ENCODE measurements around the gene RHEX. TPM values are rescaled to one million over a fixed set of nuclear protein-coding genes. Genes with fewer than 3 reads are reported as not detected.

Gene RHEX
- polyA plus RNA-seq, 3 donors = not detected

DNA sequence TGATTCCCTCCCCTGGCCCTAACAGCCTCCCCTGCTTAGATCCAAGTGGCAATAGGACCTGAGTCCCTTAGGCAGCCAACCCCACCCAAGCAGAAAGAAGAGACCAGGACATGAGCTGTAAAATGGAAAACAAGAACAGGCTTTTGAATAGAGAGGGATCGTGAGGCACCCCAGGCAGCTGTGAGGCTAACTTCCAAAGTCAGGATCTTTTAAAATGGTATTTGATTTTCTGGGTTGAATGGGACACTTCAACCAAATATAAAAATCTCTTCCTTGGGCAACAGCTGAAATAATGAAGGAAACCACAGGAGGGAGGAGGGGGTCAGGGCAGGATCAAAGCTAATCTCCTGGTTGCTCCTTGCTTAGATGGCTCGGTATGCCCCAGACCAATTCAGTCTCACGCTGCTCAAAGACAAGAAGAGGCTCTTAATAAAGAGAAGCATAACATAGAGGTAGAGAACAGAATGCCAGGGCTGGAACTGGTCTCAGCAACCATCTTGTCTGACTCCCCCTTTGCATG lies 92.9 kb downstream of the RHEX start:
- Histone ChIP-seq H3K4me2 (replicated peaks; ENCODE audit: extremely low read depth, low read length, poor library complexity, severe bottlenecking) (no peak overlapping the region), H3K27me3 (ENCODE audit: control insufficient read depth in 2 of 2, insufficient read depth in 2 of 2, low read length in 2 of 2) (no peaks in the 10 kb centered on the region), H3K9ac (ENCODE audit: insufficient read depth, low read length, poor library complexity, severe bottlenecking) (no peak overlapping the region), H3K9me3 (replicated peaks in 1 of 2; ENCODE audit: control insufficient read depth in 1 of 2, insufficient read depth in 1 of 2, low read length in 2 of 2) (no peaks in the 10 kb centered on the region), H3K79me2 (ENCODE audit: insufficient read depth, low read length) (no peaks in the 10 kb centered on the region), H3K36me3 (replicated peaks in 1 of 2; ENCODE audit: control insufficient read depth in 1 of 2, insufficient read depth in 2 of 2, low read length in 2 of 2) (no peaks in the 10 kb centered on the region), H3K27ac (ENCODE audit: low read depth in 1 of 2, low read length in 2 of 2) (no peak overlapping the region), H4K20me1 (ENCODE audit: insufficient read depth, low read length) (no peaks in the 10 kb centered on the region), H2AFZ (ENCODE audit: insufficient read depth, low read depth, low read length, poor library complexity, severe bottlenecking) (no peak overlapping the region), H3K4me1 (ENCODE audit: control insufficient read depth in 1 of 2, insufficient read depth in 2 of 2, low read length in 2 of 2) (no peaks in the 10 kb centered on the region), H3K4me3 (replicated peaks in 1 of 3; ENCODE audit: low read depth in 2 of 3, low read length in 3 of 3) (no peak overlapping the region)
- Mint-ChIP-seq H3K4me1 (no peaks in the 10 kb centered on the region), H3K27me3 (ENCODE audit: low read depth in 3 of 3) (peaks cover 1 to 9% (median 7%) of the 10 kb centered on the region in 3 donors), H3K27ac (no peak overlapping the region), H3K9me3 (no peaks in the 10 kb centered on the region), H3K36me3 (no peaks in the 10 kb centered on the region), H3K4me3 (no peak overlapping the region)
- no peak for DNase-seq
- intact Hi-C loops (cut with micrococcal nuclease) = loop anchor here in 1 of 2 donors (10.0 kb wide), 1 partner anchor 289 kb away; no protein-coding TSS in a partner anchor
- 100% methylated on average over 2 of the region's 3 CpGs for WGBS (ENCODE audit: insufficient coverage)
- TF ChIP-seq, protein P1, sequence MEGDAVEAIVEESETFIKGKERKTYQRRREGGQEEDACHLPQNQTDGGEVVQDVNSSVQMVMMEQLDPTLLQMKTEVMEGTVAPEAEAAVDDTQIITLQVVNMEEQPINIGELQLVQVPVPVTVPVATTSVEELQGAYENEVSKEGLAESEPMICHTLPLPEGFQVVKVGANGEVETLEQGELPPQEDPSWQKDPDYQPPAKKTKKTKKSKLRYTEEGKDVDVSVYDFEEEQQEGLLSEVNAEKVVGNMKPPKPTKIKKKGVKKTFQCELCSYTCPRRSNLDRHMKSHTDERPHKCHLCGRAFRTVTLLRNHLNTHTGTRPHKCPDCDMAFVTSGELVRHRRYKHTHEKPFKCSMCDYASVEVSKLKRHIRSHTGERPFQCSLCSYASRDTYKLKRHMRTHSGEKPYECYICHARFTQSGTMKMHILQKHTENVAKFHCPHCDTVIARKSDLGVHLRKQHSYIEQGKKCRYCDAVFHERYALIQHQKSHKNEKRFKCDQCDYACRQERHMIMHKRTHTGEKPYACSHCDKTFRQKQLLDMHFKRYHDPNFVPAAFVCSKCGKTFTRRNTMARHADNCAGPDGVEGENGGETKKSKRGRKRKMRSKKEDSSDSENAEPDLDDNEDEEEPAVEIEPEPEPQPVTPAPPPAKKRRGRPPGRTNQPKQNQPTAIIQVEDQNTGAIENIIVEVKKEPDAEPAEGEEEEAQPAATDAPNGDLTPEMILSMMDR (IDR thresholded peaks at IDR 0.05) = no peak

Small RNA genes within 50 kb of the gene (small RNA-seq; reads per million reads assigned to genes)
- not detected for gene RF00271 (ENCODE audit: insufficient read length, low read depth)

Other genes starting within 250 kb of the RHEX start
- gene SLC41A1, start 240.0 kb upstream of the RHEX start, polyA plus RNA-seq = 1 to 10 TPM in 2 of 3 donors, under 1 TPM in 1; 0.54 to 2.3 (median 1.1) TPM
- not detected for gene PM20D1, start 203.0 kb upstream of the RHEX start, polyA plus RNA-seq
- under 1 TPM in 1 of 3 donors, not detected in 2; 0.04 TPM for gene SLC26A9, start 109.7 kb upstream of the RHEX start, polyA plus RNA-seq
- gene RAB7B, start 49.8 kb upstream of the RHEX start, polyA plus RNA-seq = under 1 TPM; 0.41 to 0.52 (median 0.47) TPM
- not detected for gene CTSE, start 29.3 kb upstream of the RHEX start, polyA plus RNA-seq
- gene AVPR1B, start 64.2 kb downstream of the RHEX start, polyA plus RNA-seq = not detected
- 1 to 10 TPM; 3.9 to 6.3 (median 6.0) TPM for gene FAM72A, start 149.7 kb downstream of the RHEX start, polyA plus RNA-seq
- 10 to 100 TPM; 13.6 to 70.7 (median 19.3) TPM for gene SRGAP2, start 150.4 kb downstream of the RHEX start, polyA plus RNA-seq